Keratinocyte (primary cell): ENCODE results near the gene SCN9A. TPM values are rescaled to one million over a fixed set of nuclear protein-coding genes. Genes with fewer than 3 reads are reported as not detected.
"Not testable (repeated sequence)": the region's sequence is repeated elsewhere in the genome, so short reads cannot be mapped to it uniquely, and the experiment has no call there.

Experiments used
- DNase-seq: peaks from one replicate; pipeline ENCODE4 v3.0.0-alpha.2; 2011; ENCODE audit warnings: low read depth, missing footprints, low spot score
- FAIRE-seq: peaks from 2 replicates; lab custom pipeline; 2011; peaks lifted over from hg19 to GRCh38; lab: Jason Lieb, UNC
- H2AFZ ChIP-seq: 2 replicates; pipeline ENCODE4 v1.6.0; 2012; ENCODE audit warnings: low read length, control low read depth, inconsistent platforms; ENCODE audit not compliant: control insufficient read depth
- H3K27ac ChIP-seq: 2 replicates; pipeline ENCODE4 v1.5.1; 2011; ENCODE audit warnings: low read length; ENCODE audit not compliant: control insufficient read depth, insufficient read depth
- H3K27me3 ChIP-seq: 3 replicates; pipeline ENCODE4 v1.6.0; 2011; ENCODE audit warnings: low read length; ENCODE audit not compliant: control insufficient read depth, insufficient read depth; ENCODE audit errors: extremely low read depth
- H3K36me3 ChIP-seq, 2 experiments: 2 replicates in 1 of 2; 3 replicates in 1 of 2; pipeline ENCODE4 v1.5.1; 2011; ENCODE audit warnings: low read length in 2 of 2, mild to moderate bottlenecking in 1 of 2; ENCODE audit not compliant: control insufficient read depth in 2 of 2, insufficient read depth in 2 of 2; ENCODE audit errors: extremely low read depth in 1 of 2
- H3K4me1 ChIP-seq: 3 replicates; pipeline ENCODE4 v1.5.1; 2011; ENCODE audit warnings: low read length; ENCODE audit not compliant: control insufficient read depth, insufficient read depth; ENCODE audit errors: extremely low read depth
- H3K4me2 ChIP-seq: 3 replicates; pipeline ENCODE4 v1.6.0; 2011; ENCODE audit warnings: low read depth, low read length; ENCODE audit not compliant: control insufficient read depth, insufficient read depth; ENCODE audit errors: extremely low read depth
- H3K4me3 ChIP-seq, 3 experiments: fragments of 200-600 bp in 1 of 3; sonication (generic) in 1 of 3; 2 replicates in 2 of 3; 3 replicates in 1 of 3; pipeline ENCODE4 v1.5.1; 2011 to 2016; ENCODE audit warnings: low read length in 3 of 3, mild to moderate bottlenecking in 3 of 3, control low read depth in 2 of 3, inconsistent platforms in 1 of 3, low read depth in 1 of 3, mixed read lengths in 1 of 3, mixed run types in 1 of 3, moderate library complexity in 1 of 3; ENCODE audit not compliant: control insufficient read depth in 2 of 3, insufficient read depth in 2 of 3; ENCODE audit errors: extremely low read depth in 1 of 3
- H3K79me2 ChIP-seq: 2 replicates; pipeline ENCODE4 v1.6.0; 2012; ENCODE audit warnings: low read length; ENCODE audit not compliant: control insufficient read depth, insufficient read depth
- H3K9ac ChIP-seq: 3 replicates; pipeline ENCODE4 v1.6.0; 2011; ENCODE audit warnings: low read length; ENCODE audit not compliant: control insufficient read depth, insufficient read depth; ENCODE audit errors: extremely low read depth
- H3K9me1 ChIP-seq: 3 replicates; pipeline ENCODE4 v1.6.0; 2011; ENCODE audit warnings: low read length; ENCODE audit not compliant: control insufficient read depth, insufficient read depth; ENCODE audit errors: extremely low read depth
- H3K9me3 ChIP-seq: 2 replicates; pipeline ENCODE4 v1.5.1; 2012; ENCODE audit warnings: low read depth, low read length; ENCODE audit not compliant: control insufficient read depth
- H4K20me1 ChIP-seq: 3 replicates; pipeline ENCODE4 v1.6.0; 2011; ENCODE audit warnings: low read length; ENCODE audit not compliant: control insufficient read depth, insufficient read depth; ENCODE audit errors: extremely low read depth
- CTCF ChIP-seq, 3 experiments: IDR thresholded peaks in 1 of 3; conservative IDR thresholded peaks in 1 of 3; optimal IDR thresholded peaks in 1 of 3; 2 replicates in 2 of 3; 3 replicates in 1 of 3; pipeline versions ENCODE3 to v1.5.1; 2011; ENCODE audit warnings: low read length in 3 of 3, mild to moderate bottlenecking in 3 of 3, moderate library complexity in 2 of 3, control low read depth in 1 of 3, inconsistent platforms in 1 of 3; ENCODE audit not compliant: insufficient read depth in 2 of 3; ENCODE audit errors: extremely low read depth in 1 of 3
- EZH2 ChIP-seq: IDR thresholded peaks from one replicate; pipeline ENCODE4 v1.6.1; 2012; ENCODE audit warnings: inconsistent platforms, mild to moderate bottlenecking, low read length, moderate library complexity
- dilution Hi-C: fragments of 300-500 bp; cut with MboI; formaldehyde crosslinking; loops from one replicate; pipeline ENCODE4 v1.7.0; 2020; ENCODE audit warnings: low sequenced_read_pairs; ENCODE audit not compliant: extremely low pct_ligation_motif_present
- polyA plus RNA-seq, 5 experiments: library from polyadenylated mRNA; depleted of rRNA in 3 of 5; stranded (reverse) in 3 of 5; stranded (forward) in 1 of 5; unstranded in 1 of 5; fragments of >200 nt; gene quantifications; 1 replicate in 1 of 5; 2 replicates in 3 of 5; 3 replicates in 1 of 5; pipeline versions ENCODE4 v1.2.1 to v1.2.3, GENCODE V29; 2011 to 2012; ENCODE audit warnings: missing spikeins in 2 of 5, low read depth in 1 of 5, low replicate concordance in 1 of 5

The SCN9A gene
- polyA plus RNA-seq, 1 donor (not counting 4 experiments of a cell fraction or from before 2014, with no cell fraction given) = 0.10 TPM

- dilution Hi-C loops, H3K27ac ChIP-seq, H3K9ac ChIP-seq: not testable (repeated sequence)
Measured at GRCh38 chr2:166206153-166206552, 169.6 kb downstream of the SCN9A start.

GRCh38 chr2:166202778-166203177 is 173.0 kb downstream of the SCN9A start:
- Histone ChIP-seq H3K9me3 (no peaks in the 10 kb centered on the region), H3K9ac (no peak overlapping the region), H3K4me1 (no peaks in the 10 kb centered on the region), H3K79me2 (no peaks in the 10 kb centered on the region), H3K9me1 (no peaks in the 10 kb centered on the region), H4K20me1 (no peaks in the 10 kb centered on the region), H3K4me3 (no peak overlapping the region), H3K27ac (no peak overlapping the region), H3K27me3 (no peaks in the 10 kb centered on the region), H2AFZ (no peak overlapping the region), H3K4me2 (no peak overlapping the region), H3K36me3 (no peaks in the 10 kb centered on the region)
- no peak for FAIRE-seq
- DNase-seq = no peak
- TF ChIP-seq EZH2 (no peak), CTCF (optimal IDR thresholded peaks at IDR 0.05 in 1 of 3, IDR thresholded peaks at IDR 0.05 in 1 of 3, conservative IDR thresholded peaks at IDR 0.05 in 1 of 3; ENCODE audit: extremely low read depth in 1 of 3, insufficient read depth in 2 of 3, low read length in 3 of 3) (no peak)
- dilution Hi-C loops = no loop called here

More at GRCh38 chr2:166206153-166206552, 169.6 kb downstream of the SCN9A start:
- not testable (repeated sequence) for H3K36me3 ChIP-seq, H3K4me3 ChIP-seq, H4K20me1 ChIP-seq, H3K9me3 ChIP-seq, H3K4me1 ChIP-seq, H3K4me2 ChIP-seq, FAIRE-seq, H3K27me3 ChIP-seq, H3K9me1 ChIP-seq, DNase-seq, H2AFZ ChIP-seq, H3K79me2 ChIP-seq

GRCh38 chr2:166197446-166197845 is 178.3 kb downstream of the SCN9A start:
- no peaks in the 10 kb centered on the region for H3K79me2 ChIP-seq
- H3K4me1 ChIP-seq = no peaks in the 10 kb centered on the region
- H3K27ac ChIP-seq = no peak overlapping the region
- no peak overlapping the region for H2AFZ ChIP-seq
- H3K9ac ChIP-seq = no peak overlapping the region
- DNase-seq (no peak), FAIRE-seq (no peak)
- dilution Hi-C loops = no loop called here
- no peaks in the 10 kb centered on the region for H4K20me1 ChIP-seq
- H3K27me3 ChIP-seq = no peaks in the 10 kb centered on the region
- H3K36me3 ChIP-seq = no peaks in the 10 kb centered on the region
- no peaks in the 10 kb centered on the region for H3K9me1 ChIP-seq
- H3K4me3 ChIP-seq = no peak overlapping the region
- no peak overlapping the region for H3K4me2 ChIP-seq
- TF ChIP-seq EZH2 (no peak), CTCF (optimal IDR thresholded peaks at IDR 0.05 in 1 of 3, IDR thresholded peaks at IDR 0.05 in 1 of 3, conservative IDR thresholded peaks at IDR 0.05 in 1 of 3; ENCODE audit: extremely low read depth in 1 of 3, insufficient read depth in 2 of 3, low read length in 3 of 3) (no peak)
- no peaks in the 10 kb centered on the region for H3K9me3 ChIP-seq
